ENCODE data around the gene RPS6KA3.

DNA sequence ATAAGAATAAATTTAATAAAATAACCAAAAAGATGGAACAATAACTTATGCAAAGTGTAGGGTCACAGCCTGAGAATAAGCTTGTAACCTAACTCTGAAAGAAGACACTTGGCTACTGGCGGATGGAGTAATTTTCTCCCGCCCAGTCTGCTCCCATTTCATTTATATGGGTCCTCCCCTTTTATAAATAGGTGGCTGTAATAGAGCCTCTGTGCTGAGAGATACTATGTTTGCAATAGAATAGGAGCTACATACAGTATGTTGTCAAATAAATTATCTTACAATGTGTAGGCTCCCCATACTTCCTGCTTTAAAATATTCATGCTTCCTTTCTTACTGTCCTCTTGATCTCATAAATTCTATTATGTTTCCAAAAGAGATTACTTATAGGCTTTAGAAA, 28.2 kb upstream of the RPS6KA3 start:
- TF ChIP-seq, protein P1, sequence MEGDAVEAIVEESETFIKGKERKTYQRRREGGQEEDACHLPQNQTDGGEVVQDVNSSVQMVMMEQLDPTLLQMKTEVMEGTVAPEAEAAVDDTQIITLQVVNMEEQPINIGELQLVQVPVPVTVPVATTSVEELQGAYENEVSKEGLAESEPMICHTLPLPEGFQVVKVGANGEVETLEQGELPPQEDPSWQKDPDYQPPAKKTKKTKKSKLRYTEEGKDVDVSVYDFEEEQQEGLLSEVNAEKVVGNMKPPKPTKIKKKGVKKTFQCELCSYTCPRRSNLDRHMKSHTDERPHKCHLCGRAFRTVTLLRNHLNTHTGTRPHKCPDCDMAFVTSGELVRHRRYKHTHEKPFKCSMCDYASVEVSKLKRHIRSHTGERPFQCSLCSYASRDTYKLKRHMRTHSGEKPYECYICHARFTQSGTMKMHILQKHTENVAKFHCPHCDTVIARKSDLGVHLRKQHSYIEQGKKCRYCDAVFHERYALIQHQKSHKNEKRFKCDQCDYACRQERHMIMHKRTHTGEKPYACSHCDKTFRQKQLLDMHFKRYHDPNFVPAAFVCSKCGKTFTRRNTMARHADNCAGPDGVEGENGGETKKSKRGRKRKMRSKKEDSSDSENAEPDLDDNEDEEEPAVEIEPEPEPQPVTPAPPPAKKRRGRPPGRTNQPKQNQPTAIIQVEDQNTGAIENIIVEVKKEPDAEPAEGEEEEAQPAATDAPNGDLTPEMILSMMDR (IDR thresholded peaks at IDR 0.05), result no peak
- no peak for TF ChIP-seq POLR2A (IDR thresholded peaks at IDR 0.05)
- no peak for TF ChIP-seq EP300 (IDR thresholded peaks at IDR 0.05)
- no peak for TF ChIP-seq POLR2AphosphoS5 (IDR thresholded peaks at IDR 0.05)
